ENCODE data around the gene WRNIP1.

Gene WRNIP1

DNA sequence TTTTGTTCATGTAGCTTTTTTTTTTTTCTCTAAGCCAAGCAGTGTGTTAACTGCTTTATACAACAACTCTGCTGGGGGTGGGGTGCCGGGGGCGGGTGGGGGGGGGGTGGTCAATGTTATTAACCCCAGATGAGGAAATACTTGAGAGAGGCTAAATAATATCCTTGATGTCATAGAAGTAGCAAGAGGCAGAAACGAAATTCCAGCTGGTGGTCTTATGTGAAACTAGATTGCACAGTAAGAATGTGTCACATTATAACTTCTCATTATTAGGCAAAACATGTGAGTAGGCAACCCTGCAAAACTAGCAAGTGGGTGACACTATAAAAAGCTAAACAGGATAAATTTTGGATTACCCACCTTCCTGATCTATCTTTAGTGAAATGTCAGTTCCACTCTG is 27.3 kb upstream of the WRNIP1 start:
- Histone ChIP-seq H3K4me3 (ENCODE audit: low read depth, low read length) (no peak overlapping the region), H3K9me3 (ENCODE audit: severe bottlenecking) (no peaks in the 10 kb centered on the region), H3K27me3 (ENCODE audit: insufficient read depth, low read depth, severe bottlenecking) (no peaks in the 10 kb centered on the region), H3K36me3 (no peaks in the 10 kb centered on the region), H3K27ac (no peak overlapping the region)
- TF ChIP-seq, protein P1, sequence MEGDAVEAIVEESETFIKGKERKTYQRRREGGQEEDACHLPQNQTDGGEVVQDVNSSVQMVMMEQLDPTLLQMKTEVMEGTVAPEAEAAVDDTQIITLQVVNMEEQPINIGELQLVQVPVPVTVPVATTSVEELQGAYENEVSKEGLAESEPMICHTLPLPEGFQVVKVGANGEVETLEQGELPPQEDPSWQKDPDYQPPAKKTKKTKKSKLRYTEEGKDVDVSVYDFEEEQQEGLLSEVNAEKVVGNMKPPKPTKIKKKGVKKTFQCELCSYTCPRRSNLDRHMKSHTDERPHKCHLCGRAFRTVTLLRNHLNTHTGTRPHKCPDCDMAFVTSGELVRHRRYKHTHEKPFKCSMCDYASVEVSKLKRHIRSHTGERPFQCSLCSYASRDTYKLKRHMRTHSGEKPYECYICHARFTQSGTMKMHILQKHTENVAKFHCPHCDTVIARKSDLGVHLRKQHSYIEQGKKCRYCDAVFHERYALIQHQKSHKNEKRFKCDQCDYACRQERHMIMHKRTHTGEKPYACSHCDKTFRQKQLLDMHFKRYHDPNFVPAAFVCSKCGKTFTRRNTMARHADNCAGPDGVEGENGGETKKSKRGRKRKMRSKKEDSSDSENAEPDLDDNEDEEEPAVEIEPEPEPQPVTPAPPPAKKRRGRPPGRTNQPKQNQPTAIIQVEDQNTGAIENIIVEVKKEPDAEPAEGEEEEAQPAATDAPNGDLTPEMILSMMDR (IDR thresholded peaks at IDR 0.05; ENCODE audit: low read depth, low read length), result no peak
- DNase-seq, result no peak

DNA sequence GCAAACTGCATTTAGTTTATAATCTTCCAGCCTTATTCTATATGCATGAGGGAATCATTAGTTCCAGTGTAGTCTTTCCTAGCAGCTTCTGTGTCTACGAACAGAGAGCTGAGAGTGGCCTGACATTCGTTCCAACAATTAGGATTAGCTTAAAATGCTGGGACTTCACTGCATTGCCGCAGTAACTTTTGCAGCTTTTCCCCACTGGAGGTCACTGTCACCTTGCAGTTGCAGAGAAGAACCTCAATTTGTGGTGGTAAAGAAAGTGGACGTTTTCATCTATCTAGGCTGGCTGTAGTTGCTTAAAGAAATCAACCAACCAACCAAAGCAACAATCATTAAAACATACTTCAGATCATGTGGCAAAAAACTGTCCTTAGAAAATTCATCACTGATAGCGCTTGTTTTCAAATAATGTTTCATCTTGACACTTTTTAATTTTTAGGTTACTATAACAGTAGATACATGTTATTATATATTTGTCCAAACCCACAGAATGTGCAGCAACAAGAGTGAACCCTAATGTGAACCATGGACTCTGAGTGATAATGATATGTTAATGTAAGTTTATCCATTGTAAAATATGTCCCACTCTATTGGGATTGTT is 26.7 kb upstream of the WRNIP1 start:
- Histone ChIP-seq H3K9me3 (ENCODE audit: severe bottlenecking) (no peaks in the 10 kb centered on the region), H3K27ac (no peak overlapping the region), H3K4me3 (ENCODE audit: low read depth, low read length) (no peak overlapping the region), H3K36me3 (no peaks in the 10 kb centered on the region), H3K27me3 (ENCODE audit: insufficient read depth, low read depth, severe bottlenecking) (no peaks in the 10 kb centered on the region)
- DNase-seq, result peak; percentile 81
- TF ChIP-seq, protein P1 (IDR thresholded peaks at IDR 0.05; ENCODE audit: low read depth, low read length), result peak; percentile 94

- H3K27ac ChIP-seq, result no peak overlapping the region
- TF ChIP-seq, protein P1 (IDR thresholded peaks at IDR 0.05; ENCODE audit: low read depth, low read length), result no peak
Measured at GRCh38 chr6:2739335-2739734, 25.9 kb upstream of the WRNIP1 start.

GRCh38 chr6:2740581-2740980 is 24.6 kb upstream of the WRNIP1 start:
- Histone ChIP-seq H3K4me3 (ENCODE audit: low read depth, low read length) (no peak overlapping the region), H3K27me3 (ENCODE audit: insufficient read depth, low read depth, severe bottlenecking) (no peaks in the 10 kb centered on the region), H3K36me3 (no peaks in the 10 kb centered on the region), H3K27ac (no peak overlapping the region), H3K9me3 (ENCODE audit: severe bottlenecking) (no peaks in the 10 kb centered on the region)
- no peak for DNase-seq
- TF ChIP-seq, protein P1 (IDR thresholded peaks at IDR 0.05; ENCODE audit: low read depth, low read length), result no peak

More at GRCh38 chr6:2739335-2739734, 25.9 kb upstream of the WRNIP1 start:
- Histone ChIP-seq H3K27me3 (ENCODE audit: insufficient read depth, low read depth, severe bottlenecking) (no peaks in the 10 kb centered on the region), H3K4me3 (ENCODE audit: low read depth, low read length) (no peak overlapping the region), H3K36me3 (no peaks in the 10 kb centered on the region), H3K9me3 (ENCODE audit: severe bottlenecking) (no peaks in the 10 kb centered on the region)
- no peak for DNase-seq

DNA sequence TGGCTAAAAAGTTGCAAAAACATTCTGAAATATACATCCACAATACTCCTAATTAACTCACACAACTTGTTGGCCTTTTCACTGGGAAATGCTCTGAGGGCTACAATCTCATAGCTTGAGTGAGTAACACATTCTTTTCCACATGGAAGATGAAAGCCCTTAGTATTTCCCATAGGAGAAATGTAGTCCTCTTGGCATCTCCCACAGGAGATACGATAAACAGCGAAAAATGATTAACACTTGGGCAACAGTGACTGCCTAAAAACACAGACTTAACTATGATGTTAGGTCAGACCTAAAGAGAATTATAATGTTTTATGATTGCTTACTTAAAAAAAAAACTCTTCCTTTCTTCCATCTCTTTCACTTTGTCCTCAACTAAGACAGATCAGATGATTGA is 23.4 kb upstream of the WRNIP1 start:
- no peak for DNase-seq
- Histone ChIP-seq H3K9me3 (ENCODE audit: severe bottlenecking) (no peaks in the 10 kb centered on the region), H3K27me3 (ENCODE audit: insufficient read depth, low read depth, severe bottlenecking) (no peaks in the 10 kb centered on the region), H3K36me3 (no peaks in the 10 kb centered on the region), H3K4me3 (ENCODE audit: low read depth, low read length) (no peak overlapping the region), H3K27ac (no peak overlapping the region)
- TF ChIP-seq, protein P1 (IDR thresholded peaks at IDR 0.05; ENCODE audit: low read depth, low read length), result no peak

Measured in WERI-Rb-1 (cell line).